GM18526 (cell line): ENCODE results near the gene MKI67.

ENCODE experiments used
- POLR2A ChIP-seq: IDR thresholded peaks from 3 replicates; pipeline ENCODE4 v1.6.1; 2011; ENCODE audit not compliant: insufficient read length; ENCODE audit errors: extremely low read depth

MKI67 gene

DNA sequence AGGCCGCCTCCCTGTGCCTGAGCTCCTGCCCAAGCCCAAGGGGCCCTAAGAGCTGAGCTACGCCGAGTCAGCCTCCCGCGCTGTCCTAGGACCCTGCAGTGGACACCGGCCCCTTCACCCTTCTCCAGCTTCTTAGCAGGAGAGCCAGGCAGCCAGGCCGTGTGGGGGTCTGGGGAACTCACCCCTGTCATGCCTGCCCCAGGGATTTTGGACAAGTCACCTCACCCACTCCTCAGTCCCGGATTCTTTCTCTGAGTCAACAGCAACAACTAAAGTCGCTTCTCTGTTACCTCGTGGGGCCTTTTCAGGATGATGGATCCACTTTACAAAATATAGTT is 79.3 kb downstream of the MKI67 start:
- no peak for TF ChIP-seq POLR2A
